ENCODE measurements around the gene NOM1.
"Not testable (repeated sequence)": the region's sequence is repeated elsewhere in the genome, so short reads cannot be mapped to it uniquely, and the experiment has no call there.

Gene NOM1

DNA sequence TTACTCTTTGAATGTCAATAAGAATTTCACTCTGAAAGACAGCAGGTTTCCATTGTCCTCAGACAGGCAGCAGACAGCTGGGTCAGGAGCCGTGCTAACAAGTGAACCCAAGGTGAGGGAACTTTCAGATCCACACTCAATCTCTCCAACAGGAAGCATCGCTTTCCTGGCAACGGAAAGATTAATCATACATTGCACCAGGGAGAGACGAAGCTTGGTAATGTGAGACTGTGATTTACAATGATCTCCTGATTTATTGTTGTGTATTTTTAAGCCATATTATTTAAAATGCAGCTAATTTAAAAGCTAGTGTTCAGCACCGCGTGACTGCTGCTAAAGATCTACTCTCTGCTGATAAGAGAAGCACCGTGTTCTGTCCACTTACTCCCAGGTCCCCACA is 17.5 kb upstream of the NOM1 start:
- TF ChIP-seq CTCF (IDR thresholded peaks at IDR 0.05; ENCODE audit: borderline replicate concordance, extremely low read depth, low read length, poor library complexity, severe bottlenecking) (no peak), EZH2 (IDR thresholded peaks at IDR 0.05; ENCODE audit: borderline replicate concordance, low read depth, low read length, severe bottlenecking) (no peak)
- Histone ChIP-seq H4K20me1 (ENCODE audit: insufficient read depth, low read length) (no peaks in the 10 kb centered on the region), H2AFZ (ENCODE audit: low read depth, low read length) (no peak overlapping the region), H3K4me2 (ENCODE audit: insufficient read depth, low read length) (no peak overlapping the region), H3K27ac (ENCODE audit: low read length) (no peak overlapping the region), H3K9ac (ENCODE audit: low read depth, low read length) (no peak overlapping the region), H3K9me3 (ENCODE audit: insufficient read depth, low read length, severe bottlenecking) (no peaks in the 10 kb centered on the region), H3K79me2 (ENCODE audit: insufficient read depth, low read length) (no peaks in the 10 kb centered on the region), H3K4me1 (ENCODE audit: insufficient read depth, low read length) (peaks cover 6% of the 10 kb centered on the region; the same call in 1 of the 2 replicates), H3K27me3 (ENCODE audit: insufficient read depth, low read length, poor library complexity) (peaks cover 19% of the 10 kb centered on the region), H3K36me3 (ENCODE audit: insufficient read depth, low read length) (no peaks in the 10 kb centered on the region), H3K4me3 (ENCODE audit: low read depth in 1 of 2, low read length in 2 of 2) (no peak overlapping the region)
- ATAC-seq (ENCODE audit: insufficient read depth, low read depth) (no peak), DNase-seq (no peak)

DNA sequence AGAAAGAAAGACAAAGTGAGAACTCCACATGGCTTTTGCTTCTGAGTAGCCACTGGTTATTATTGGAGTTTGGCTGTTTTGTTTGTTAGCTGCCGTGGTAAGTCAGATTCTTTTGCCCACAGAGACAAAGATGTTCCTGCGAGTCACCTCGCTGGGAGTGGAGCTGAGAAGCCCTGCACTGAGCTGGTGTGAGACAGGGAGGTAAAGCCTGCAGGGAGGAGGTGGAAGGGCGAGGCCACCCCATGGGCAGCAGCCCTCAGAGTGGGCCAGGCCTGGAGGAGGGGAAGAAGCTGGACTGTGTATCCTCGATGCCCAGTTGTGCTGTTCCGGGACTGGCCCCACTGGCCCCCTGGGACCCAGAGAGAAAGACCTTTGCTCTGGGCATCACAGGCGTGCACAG is 14.3 kb upstream of the NOM1 start:
- DNase-seq (no peak), ATAC-seq (ENCODE audit: insufficient read depth, low read depth) (no peak)
- Histone ChIP-seq H3K4me2 (ENCODE audit: insufficient read depth, low read length) (no peak overlapping the region), H3K36me3 (ENCODE audit: insufficient read depth, low read length) (no peaks in the 10 kb centered on the region), H3K9ac (ENCODE audit: low read depth, low read length) (no peak overlapping the region), H3K4me1 (ENCODE audit: insufficient read depth, low read length) (no peaks in the 10 kb centered on the region), H3K27ac (ENCODE audit: low read length) (no peak overlapping the region), H3K79me2 (ENCODE audit: insufficient read depth, low read length) (no peaks in the 10 kb centered on the region), H3K27me3 (ENCODE audit: insufficient read depth, low read length, poor library complexity) (peaks cover 2% of the 10 kb centered on the region), H2AFZ (ENCODE audit: low read depth, low read length) (no peak overlapping the region), H3K9me3 (ENCODE audit: insufficient read depth, low read length, severe bottlenecking) (no peaks in the 10 kb centered on the region), H3K4me3 (ENCODE audit: low read depth in 1 of 2, low read length in 2 of 2) (no peak overlapping the region), H4K20me1 (ENCODE audit: insufficient read depth, low read length) (no peaks in the 10 kb centered on the region)
- TF ChIP-seq CTCF (IDR thresholded peaks at IDR 0.05; ENCODE audit: borderline replicate concordance, extremely low read depth, low read length, poor library complexity, severe bottlenecking), result no peak
- no peak for TF ChIP-seq EZH2 (IDR thresholded peaks at IDR 0.05; ENCODE audit: borderline replicate concordance, low read depth, low read length, severe bottlenecking)

- not testable (repeated sequence) for H3K79me2 ChIP-seq (ENCODE audit: insufficient read depth, low read length); H3K27ac ChIP-seq (ENCODE audit: low read length); H3K27me3 ChIP-seq (ENCODE audit: insufficient read depth, low read length, poor library complexity); H3K4me2 ChIP-seq (ENCODE audit: insufficient read depth, low read length); H2AFZ ChIP-seq (ENCODE audit: low read depth, low read length); H3K4me3 ChIP-seq (ENCODE audit: low read depth in 1 of 2, low read length in 2 of 2); H3K9ac ChIP-seq (ENCODE audit: low read depth, low read length); H3K4me1 ChIP-seq (ENCODE audit: insufficient read depth, low read length); H3K36me3 ChIP-seq (ENCODE audit: insufficient read depth, low read length); ATAC-seq (ENCODE audit: insufficient read depth, low read depth); DNase-seq; H4K20me1 ChIP-seq (ENCODE audit: insufficient read depth, low read length)
- peaks cover 13% of the 10 kb centered on the region for H3K9me3 ChIP-seq (ENCODE audit: insufficient read depth, low read length, severe bottlenecking)
These were observed 12.7 kb upstream of the NOM1 start for GRCh38 chr7:156936766-156937165.

GRCh38 chr7:156940421-156941122 is 8.9 kb upstream of the NOM1 start:
- Histone ChIP-seq H2AFZ (ENCODE audit: low read depth, low read length) (no peak overlapping the region), H3K4me2 (ENCODE audit: insufficient read depth, low read length) (no peak overlapping the region), H3K36me3 (ENCODE audit: insufficient read depth, low read length) (no peaks in the 10 kb centered on the region), H3K79me2 (ENCODE audit: insufficient read depth, low read length) (no peaks in the 10 kb centered on the region), H3K9ac (ENCODE audit: low read depth, low read length) (no peak overlapping the region), H3K4me1 (ENCODE audit: insufficient read depth, low read length) (no peaks in the 10 kb centered on the region), H4K20me1 (ENCODE audit: insufficient read depth, low read length) (no peaks in the 10 kb centered on the region; the same call in 1 of the 2 replicates), H3K9me3 (ENCODE audit: insufficient read depth, low read length, severe bottlenecking) (peaks cover 14% of the 10 kb centered on the region), H3K4me3 (ENCODE audit: low read depth in 1 of 2, low read length in 2 of 2) (no peak overlapping the region), H3K27ac (ENCODE audit: low read length) (no peak overlapping the region), H3K27me3 (ENCODE audit: insufficient read depth, low read length, poor library complexity) (peaks cover 14% of the 10 kb centered on the region)
- no peak for DNase-seq
- TF ChIP-seq CTCF (IDR thresholded peaks at IDR 0.05; ENCODE audit: borderline replicate concordance, extremely low read depth, low read length, poor library complexity, severe bottlenecking) (no peak), EZH2 (IDR thresholded peaks at IDR 0.05; ENCODE audit: borderline replicate concordance, low read depth, low read length, severe bottlenecking) (no peak)
- no peak for ATAC-seq (ENCODE audit: insufficient read depth, low read depth)
